Fibroblast of lung (primary cell): Measurements from ENCODE around the gene ATP2A1.

ENCODE experiments used
- CTCF ChIP-seq, 2 donors: IDR thresholded peaks in 1 of 2; conservative IDR thresholded peaks in 1 of 2; 1 replicate in 1 of 2; 2 replicates in 1 of 2; pipeline ENCODE4 v1.5.1; 2011 to 2012; ENCODE audit warnings: low read length in 2 of 2, control low read depth in 1 of 2, inconsistent platforms in 1 of 2, low read depth in 1 of 2, mild to moderate bottlenecking in 1 of 2
- EZH2 ChIP-seq: IDR thresholded peaks from 2 replicates; pipeline ENCODE4 v1.5.1; 2012; ENCODE audit warnings: low read length, control low read depth, mild to moderate bottlenecking; ENCODE audit errors: missing control alignments

GRCh38 chr16:28834349-28834748 is 43.9 kb upstream of the ATP2A1 start:
- TF ChIP-seq CTCF (conservative IDR thresholded peaks at IDR 0.05 in 1 of 2, IDR thresholded peaks at IDR 0.05 in 1 of 2; ENCODE audit: low read depth in 1 of 2, low read length in 2 of 2) (no peak), EZH2 (no peak)
